ENCODE results near the gene SAFB. TPM values are rescaled to one million over a fixed set of nuclear protein-coding genes. Genes with fewer than 3 reads are reported as not detected.

The SAFB gene
- total and polyA plus RNA-seq, 2 of the 4 experiments (the other 2 are of a cell fraction) = 18.5 to 41.2 TPM

- no peak for TF ChIP-seq MAFK (IDR thresholded peaks at IDR 0.05; ENCODE audit: low read depth, low read length)
These were observed 36.4 kb upstream of the SAFB start (continued) for GRCh38 chr19:5586300-5587070.

- no peak overlapping the region for H4K91ac ChIP-seq (ENCODE audit: insufficient read depth, low read depth, low read length)
- H4K8ac ChIP-seq (ENCODE audit: low read depth in 2 of 2, low read length in 2 of 2) = no peak overlapping the region
- H2AFZ ChIP-seq (replicated peaks; ENCODE audit: low read length, poor library complexity) = no peak overlapping the region
- no peak overlapping the region for H3K14ac ChIP-seq (replicated peaks; ENCODE audit: low read depth, low read length)
- DNase-seq = no peak
- H2BK5ac ChIP-seq (ENCODE audit: low read depth, low read length, poor library complexity, severe bottlenecking) = no peak overlapping the region
- H2BK120ac ChIP-seq (ENCODE audit: low read depth, low read length) = no peak overlapping the region
- no peaks in the 10 kb centered on the region for H3K9me1 ChIP-seq (ENCODE audit: insufficient read depth, low read length)
- no peaks in the 10 kb centered on the region for H3K27me3 ChIP-seq (ENCODE audit: control insufficient read depth, insufficient read depth, low read length)
- no peak overlapping the region for H2BK20ac ChIP-seq (ENCODE audit: low read depth, low read length)
- dilution Hi-C loops (cut with HindIII; ENCODE audit: low sequenced_read_pairs, unreplicated experiment) (no loop called here), in situ Hi-C loops (cut with MboI; ENCODE audit: low sequenced_read_pairs) (no loop called here), intact Hi-C loops (cut with micrococcal nuclease) (no loop called here)
- H4K5ac ChIP-seq (ENCODE audit: low read depth, low read length) = no peak overlapping the region
- H3K56ac ChIP-seq (ENCODE audit: extremely low read depth, insufficient read depth, low read length) = no peak overlapping the region
- H3K9me3 ChIP-seq (ENCODE audit: control insufficient read depth, insufficient read depth, low read length) = no peaks in the 10 kb centered on the region
- H2BK15ac ChIP-seq (ENCODE audit: low read depth, low read length) = no peak overlapping the region
- H3K79me1 ChIP-seq (ENCODE audit: low read depth in 1 of 2, low read length in 2 of 2) = peaks cover 0 to 13% of the 10 kb centered on the region in 2 experiments; a peak in 2 of 4 replicates
- ChIA-PET POLR2A (ENCODE audit: unreplicated experiment) (no interaction called here), CTCF (interaction anchor here (0.7 kb wide), 1 partner anchor 134 kb away, joined by 4 read pairs; no protein-coding TSS in a partner anchor)
- H3K36me3 ChIP-seq (ENCODE audit: control insufficient read depth, insufficient read depth, low read length) = peaks cover 57% of the 10 kb centered on the region
- no peaks in the 10 kb centered on the region for H3K4me1 ChIP-seq (ENCODE audit: control insufficient read depth, insufficient read depth, low read length)
- H3K23ac ChIP-seq (ENCODE audit: low read depth, low read length) = no peak overlapping the region
- H2AK5ac ChIP-seq (ENCODE audit: low read depth, low read length) = no peak overlapping the region
- no peak overlapping the region for H2AK9ac ChIP-seq (replicated peaks; ENCODE audit: low read depth, low read length, poor library complexity)
- no peak overlapping the region for H3K4me2 ChIP-seq (ENCODE audit: low read depth, low read length)
- BruUV-seq (replicated peaks) = TSS peak; percentile 72
- ATAC-seq (ENCODE audit: low read depth) = no peak
- H3K9ac ChIP-seq (ENCODE audit: low read depth, low read length) = no peak overlapping the region
- H3K4ac ChIP-seq (ENCODE audit: low read depth, low read length) = no peak overlapping the region
- H3K18ac ChIP-seq (ENCODE audit: low read depth, low read length) = no peak overlapping the region
- no peaks in the 10 kb centered on the region; the same call in none of the 2 replicates for H4K20me1 ChIP-seq (ENCODE audit: insufficient read depth, low read length)
- H3K27ac ChIP-seq (ENCODE audit: insufficient read depth, low read length) = no peak overlapping the region
- WGBS, 2 experiments (ENCODE audit: extremely low coverage in 2 of 2, insufficient read length in 1 of 2) = 98% methylated on average over 6 of the region's 16 CpGs; no CpG with 5 or more reads in 1 of the 2 experiments
- no peak overlapping the region for H3K4me3 ChIP-seq (ENCODE audit: insufficient read depth, low read depth, low read length)
- no peak for TF ChIP-seq ELK1 (IDR thresholded peaks at IDR 0.05; ENCODE audit: borderline replicate concordance, low read depth, low read length)
- TF ChIP-seq RAD21 (IDR thresholded peaks at IDR 0.05; ENCODE audit: low read length) = no peak
- TF ChIP-seq RCOR1 (IDR thresholded peaks at IDR 0.05; ENCODE audit: insufficient replicate concordance, low read length) = no peak
- TF ChIP-seq POLR2A (IDR thresholded peaks at IDR 0.05; ENCODE audit: low read depth, low read length) = no peak
- no peak for TF ChIP-seq BHLHE40 (IDR thresholded peaks at IDR 0.05; ENCODE audit: low read depth, low read length)
- no peak for TF ChIP-seq MXI1 (IDR thresholded peaks at IDR 0.05; ENCODE audit: borderline replicate concordance, low read depth, low read length)
- no peak for TF ChIP-seq MAZ (IDR thresholded peaks at IDR 0.05; ENCODE audit: borderline replicate concordance, low read depth, low read length)
- TF ChIP-seq, protein P1, sequence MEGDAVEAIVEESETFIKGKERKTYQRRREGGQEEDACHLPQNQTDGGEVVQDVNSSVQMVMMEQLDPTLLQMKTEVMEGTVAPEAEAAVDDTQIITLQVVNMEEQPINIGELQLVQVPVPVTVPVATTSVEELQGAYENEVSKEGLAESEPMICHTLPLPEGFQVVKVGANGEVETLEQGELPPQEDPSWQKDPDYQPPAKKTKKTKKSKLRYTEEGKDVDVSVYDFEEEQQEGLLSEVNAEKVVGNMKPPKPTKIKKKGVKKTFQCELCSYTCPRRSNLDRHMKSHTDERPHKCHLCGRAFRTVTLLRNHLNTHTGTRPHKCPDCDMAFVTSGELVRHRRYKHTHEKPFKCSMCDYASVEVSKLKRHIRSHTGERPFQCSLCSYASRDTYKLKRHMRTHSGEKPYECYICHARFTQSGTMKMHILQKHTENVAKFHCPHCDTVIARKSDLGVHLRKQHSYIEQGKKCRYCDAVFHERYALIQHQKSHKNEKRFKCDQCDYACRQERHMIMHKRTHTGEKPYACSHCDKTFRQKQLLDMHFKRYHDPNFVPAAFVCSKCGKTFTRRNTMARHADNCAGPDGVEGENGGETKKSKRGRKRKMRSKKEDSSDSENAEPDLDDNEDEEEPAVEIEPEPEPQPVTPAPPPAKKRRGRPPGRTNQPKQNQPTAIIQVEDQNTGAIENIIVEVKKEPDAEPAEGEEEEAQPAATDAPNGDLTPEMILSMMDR (conservative IDR thresholded peaks at IDR 0.05; ENCODE audit: low read depth, low read length) = no peak
- no peak for TF ChIP-seq FOS (IDR thresholded peaks at IDR 0.05; ENCODE audit: low read depth, low read length)
- no peak for TF ChIP-seq CEBPB (IDR thresholded peaks at IDR 0.05; ENCODE audit: low read depth, low read length)
- TF ChIP-seq MAFK (IDR thresholded peaks at IDR 0.05; ENCODE audit: low read depth, low read length) = no peak
- TF ChIP-seq CHD1 (IDR thresholded peaks at IDR 0.05; ENCODE audit: low read depth, low read length) = no peak
- TF ChIP-seq SMC3 (IDR thresholded peaks at IDR 0.05; ENCODE audit: low read depth, low read length) = no peak
- no peak for TF ChIP-seq NFE2L2 (IDR thresholded peaks at IDR 0.05; ENCODE audit: low read depth, low read length)
These were observed 35.8 kb upstream of the SAFB start for GRCh38 chr19:5587071-5587455.
